HG03025 (cell line): Measurements from ENCODE around the gene OVCA2.
A peak's percentile ranks its signal among the peaks of the same experiment; 100 is the strongest.

Source experiments
- ATAC-seq: cut with Tn5 transposase; IDR thresholded peaks from one replicate; pipeline ENCODE4 v1.9.1; 2021; ENCODE audit warnings: mild to moderate bottlenecking, moderate library complexity; ENCODE audit not compliant: unreplicated experiment, low FRiP score

Gene OVCA2

DNA sequence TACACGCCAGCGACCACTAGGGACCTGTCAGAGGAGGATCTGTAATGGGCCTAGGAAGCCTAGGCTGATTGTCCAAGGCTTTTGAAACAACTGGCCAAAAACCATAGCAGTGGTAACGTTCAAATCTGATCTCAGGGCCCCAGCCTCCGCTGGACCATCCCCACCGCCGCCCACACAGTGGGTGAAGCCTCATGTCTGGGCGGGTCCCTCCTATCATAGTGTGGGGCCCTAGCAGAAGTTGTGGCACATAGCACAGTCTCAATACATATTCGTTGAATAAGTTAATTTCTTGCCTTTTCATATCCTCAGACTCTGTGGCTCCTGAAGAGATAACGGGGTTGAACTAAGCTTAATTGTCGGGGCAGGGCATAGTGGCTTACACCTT lies 11.1 kb upstream of the OVCA2 start:
- ATAC-seq: no peak

GRCh38 chr17:2033153-2033552 lies 8.7 kb upstream of the OVCA2 start:
- no peak for ATAC-seq

- no peak for ATAC-seq
Measured at GRCh38 chr17:2034157-2034556, 7.7 kb upstream of the OVCA2 start.

GRCh38 chr17:2034806-2035540 lies 6.8 kb upstream of the OVCA2 start:
- no peak for ATAC-seq

DNA sequence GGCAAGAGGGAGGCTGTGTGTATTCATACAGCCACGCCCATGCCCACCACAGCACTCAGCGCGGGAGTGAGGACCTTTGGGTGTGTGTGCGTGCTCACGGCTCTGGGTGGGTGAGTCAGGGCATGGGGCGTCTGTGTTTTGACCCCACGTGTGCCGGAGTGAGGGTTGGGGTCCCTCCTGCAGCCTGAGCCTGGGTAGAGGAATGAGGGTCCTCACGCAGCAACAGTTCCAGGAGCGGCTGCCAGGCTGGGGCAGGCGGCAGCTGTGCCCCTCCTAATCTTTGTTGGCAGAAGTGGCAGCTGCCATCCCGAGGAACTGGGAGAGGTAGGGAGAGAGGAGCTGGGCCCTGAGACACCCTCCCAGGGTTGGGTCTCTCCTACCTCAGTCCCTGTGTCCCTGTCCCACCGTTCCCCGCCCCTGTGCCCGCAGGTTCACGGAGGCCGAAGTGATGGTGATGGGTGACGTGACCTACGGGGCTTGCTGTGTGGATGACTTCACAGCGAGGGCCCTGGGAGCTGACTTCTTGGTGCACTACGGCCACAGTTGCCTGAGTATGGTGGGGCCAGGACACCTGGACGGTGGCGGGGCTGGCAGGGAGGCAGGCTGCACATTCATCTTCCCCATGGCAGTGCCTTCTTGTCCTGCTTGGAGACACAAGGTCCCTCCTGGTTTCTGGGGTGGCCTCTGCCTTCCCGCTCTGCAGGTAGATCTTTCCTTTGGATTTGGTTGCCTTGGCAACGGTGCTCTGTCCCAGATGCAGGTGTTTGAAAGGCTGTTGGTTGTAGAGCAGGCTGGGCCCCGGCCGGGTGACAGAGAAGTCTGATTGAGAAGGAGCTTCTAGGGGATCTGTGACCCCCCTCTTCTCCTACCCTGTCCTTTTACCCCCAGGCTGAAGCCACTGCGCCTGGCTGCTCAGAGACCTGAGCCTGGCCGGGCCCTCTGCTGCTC lies 6.0 kb upstream of the OVCA2 start:
- ATAC-seq: no peak

GRCh38 chr17:2037155-2037554 lies 4.7 kb upstream of the OVCA2 start:
- ATAC-seq: no peak

DNA sequence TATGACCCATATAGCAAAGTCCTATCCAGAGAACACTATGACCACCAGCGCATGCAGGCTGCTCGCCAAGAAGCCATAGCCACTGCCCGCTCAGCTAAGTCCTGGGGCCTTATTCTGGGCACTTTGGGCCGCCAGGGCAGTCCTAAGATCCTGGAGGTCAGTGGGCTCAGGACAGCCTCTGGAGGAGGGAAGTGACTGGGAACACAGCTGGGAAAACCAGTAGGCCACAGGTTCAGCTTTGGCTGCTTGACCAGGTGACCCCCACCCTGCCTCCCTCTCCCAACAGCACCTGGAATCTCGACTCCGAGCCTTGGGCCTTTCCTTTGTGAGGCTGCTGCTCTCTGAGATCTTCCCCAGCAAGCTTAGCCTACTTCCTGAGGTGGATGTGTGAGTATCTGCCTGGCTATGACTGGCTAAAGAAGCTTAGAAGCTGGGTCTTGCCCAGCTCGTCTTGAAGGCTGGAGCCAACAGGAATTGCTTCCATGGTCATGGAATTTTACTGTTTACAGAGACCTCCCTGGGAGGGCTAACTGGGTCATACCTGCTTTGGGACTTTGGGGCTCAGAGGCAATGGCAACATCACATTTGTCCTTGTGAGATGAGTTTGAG lies 1.5 kb upstream of the OVCA2 start:
- ATAC-seq: no peak

DNA sequence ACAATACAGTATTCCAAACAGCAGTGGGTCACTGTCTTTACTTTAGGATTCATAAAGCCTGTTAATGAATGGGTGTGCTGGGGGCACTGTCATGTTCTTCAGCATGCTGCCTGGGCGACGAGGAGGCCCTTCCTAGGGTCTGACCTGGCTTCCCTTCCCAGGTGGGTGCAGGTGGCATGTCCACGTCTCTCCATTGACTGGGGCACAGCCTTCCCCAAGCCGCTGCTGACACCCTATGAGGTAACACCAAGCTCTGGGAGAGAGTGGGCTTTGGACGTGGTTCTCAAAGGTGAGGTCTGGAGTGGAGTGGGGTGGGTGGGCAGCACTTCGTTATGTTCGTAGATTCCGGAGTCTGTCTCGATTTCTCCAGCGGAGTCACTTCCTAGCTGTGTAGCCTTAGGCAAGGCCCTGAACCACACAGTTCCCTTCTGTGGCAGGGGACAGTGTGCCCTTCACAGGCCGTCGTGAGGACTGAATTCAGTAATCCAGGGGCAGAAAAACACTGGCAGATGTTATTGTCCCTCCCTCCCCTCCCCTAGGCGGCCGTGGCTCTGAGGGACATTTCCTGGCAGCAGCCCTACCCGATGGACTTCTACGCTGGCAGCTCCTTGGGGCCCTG lies 771 bp upstream of the OVCA2 start:
- ATAC-seq: no peak

DNA sequence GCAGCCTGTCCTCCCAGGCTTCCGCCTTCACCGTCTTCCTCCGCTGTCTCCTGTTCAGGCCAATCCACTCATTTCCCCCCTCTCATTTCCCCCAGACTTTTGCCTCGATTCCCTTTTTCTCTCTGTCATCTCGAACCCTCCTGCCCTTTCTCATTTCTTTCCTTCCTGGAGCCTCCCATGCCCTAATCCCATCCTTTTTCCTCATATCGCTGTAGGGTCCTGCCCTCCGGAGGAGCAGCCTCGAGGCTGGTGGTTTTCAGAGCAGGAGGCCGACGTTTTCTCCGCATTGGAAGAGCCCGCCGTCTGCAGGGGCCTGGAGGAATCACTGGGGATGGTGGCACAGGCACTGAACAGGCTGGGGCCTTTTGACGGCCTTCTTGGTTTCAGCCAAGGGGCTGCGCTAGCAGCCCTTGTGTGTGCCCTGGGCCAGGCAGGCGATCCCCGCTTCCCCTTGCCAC lies 597 bp downstream of the OVCA2 start:
- ATAC-seq: no peak

- no peak for ATAC-seq
Measured at GRCh38 chr17:2042933-2043332, 1.1 kb downstream of the OVCA2 start.

DNA sequence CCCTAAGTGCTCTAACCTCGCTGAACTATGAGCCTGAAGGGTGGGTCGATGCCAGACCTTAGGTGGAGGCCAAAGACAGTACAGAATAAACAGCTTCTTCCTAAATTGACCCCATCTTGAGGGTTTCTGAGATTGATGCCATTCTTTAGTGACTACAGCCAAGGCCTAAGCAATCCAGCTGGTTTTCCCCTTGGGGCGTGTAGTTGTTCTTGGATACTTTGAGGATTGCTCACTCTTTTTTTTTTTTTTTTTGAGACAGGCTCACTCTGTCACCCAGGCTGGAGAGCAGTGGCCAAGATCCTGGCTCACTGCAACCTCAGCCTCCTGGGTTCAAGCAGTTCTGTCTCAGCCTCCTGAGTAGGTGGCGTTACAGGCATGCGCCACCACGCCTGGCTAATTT lies 2.0 kb downstream of the OVCA2 start:
- ATAC-seq: no peak

DNA sequence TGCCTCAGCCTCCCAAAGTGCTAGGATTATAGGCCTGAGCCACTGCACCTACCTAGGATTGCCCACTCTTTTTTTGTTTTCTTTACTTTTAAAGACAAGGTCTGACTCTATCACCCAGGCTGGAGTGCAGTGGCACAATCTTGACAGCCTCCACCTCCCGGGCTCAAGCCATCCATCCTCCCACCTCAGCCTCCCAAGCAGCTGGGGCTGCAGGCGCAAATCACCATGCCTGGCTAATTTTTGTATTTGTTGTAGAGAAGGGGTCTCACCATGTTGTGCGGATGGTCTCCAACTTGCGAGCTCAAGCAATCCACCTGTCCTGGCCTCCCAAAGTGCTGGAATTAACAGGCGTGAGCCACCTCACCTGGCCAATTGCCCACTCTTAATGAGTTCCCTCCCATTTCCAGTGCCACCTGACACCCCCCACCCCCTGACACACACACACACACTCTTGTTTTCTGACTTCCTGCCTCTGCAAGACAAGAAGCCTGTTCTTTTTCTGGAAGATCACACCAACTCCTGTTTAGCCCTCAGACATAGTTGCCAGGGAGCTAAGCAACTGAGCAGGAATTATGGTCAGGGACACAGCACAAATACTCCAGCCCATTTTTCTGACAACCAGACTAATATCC lies 2.6 kb downstream of the OVCA2 start:
- ATAC-seq: no peak

DNA sequence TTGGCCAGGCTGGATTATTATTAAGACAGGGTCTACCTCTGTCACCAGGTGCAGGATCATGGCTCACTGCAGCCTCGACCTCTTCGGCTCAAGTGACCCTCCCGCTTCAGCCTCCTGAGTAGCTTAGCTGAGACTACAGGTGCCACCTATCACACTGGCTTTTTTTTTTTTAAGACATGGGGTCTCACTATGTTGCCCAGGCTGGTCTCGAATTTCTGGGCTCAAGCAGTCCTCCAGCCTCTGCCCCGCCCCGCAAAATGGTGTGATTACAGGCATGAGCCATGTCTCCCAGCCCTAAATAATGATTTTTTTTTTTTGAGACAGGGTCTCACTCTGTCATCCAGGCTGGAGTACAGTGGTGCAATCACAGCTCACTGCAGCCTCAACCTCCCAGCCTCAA lies 5.8 kb downstream of the OVCA2 start:
- ATAC-seq: no peak

- ATAC-seq: no peak
Measured at GRCh38 chr17:2048805-2049204, 7.0 kb downstream of the OVCA2 start.

DNA sequence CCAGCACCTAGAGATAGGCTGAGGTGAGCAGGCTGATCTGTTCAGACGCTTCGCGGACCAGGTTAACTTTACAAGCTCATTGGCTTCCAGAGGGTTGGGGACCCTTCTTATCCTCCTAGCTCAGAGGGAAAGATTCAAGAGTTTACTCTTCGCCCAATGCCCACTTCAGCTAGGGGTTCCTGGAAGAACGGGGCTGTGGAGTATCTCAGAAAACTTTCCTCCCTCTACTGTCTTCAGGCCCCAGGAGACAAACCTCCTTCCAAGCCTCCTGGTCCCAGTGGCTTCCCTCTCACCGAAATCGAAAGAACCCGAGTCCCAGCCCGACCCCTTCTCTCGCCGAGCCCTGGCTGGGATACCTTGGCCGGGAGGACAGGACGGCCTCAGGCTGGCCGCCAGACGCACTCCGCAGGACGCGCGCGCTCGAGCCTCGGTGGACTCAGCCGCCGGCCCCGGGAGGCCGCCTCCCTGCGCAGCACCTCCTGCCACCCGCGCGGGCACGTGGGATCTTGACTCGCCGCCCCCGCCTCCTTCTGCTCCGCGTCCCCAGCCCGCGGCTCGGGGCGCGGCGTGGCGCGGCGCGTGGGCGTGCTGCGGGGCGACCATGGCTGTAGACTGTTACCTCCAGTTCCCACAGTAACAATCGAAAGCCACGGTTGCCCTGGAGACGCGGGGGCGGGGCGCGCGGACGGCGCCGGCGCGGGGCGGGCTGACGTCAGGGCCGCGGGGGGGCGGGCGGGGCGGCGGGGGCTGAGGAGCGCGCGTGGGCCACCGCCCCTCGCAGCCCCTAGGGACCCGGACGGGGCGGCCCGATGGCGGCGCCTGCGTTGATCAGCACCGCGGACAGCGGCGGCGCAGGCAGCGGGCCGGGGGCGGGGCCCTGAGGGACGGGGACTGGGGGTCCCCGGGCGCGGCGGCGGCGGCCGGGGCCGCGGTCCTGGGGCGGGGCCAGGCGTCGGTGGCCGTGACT lies 7.8 kb downstream of the OVCA2 start:
- peak; percentile 43 for ATAC-seq

GRCh38 chr17:2050300-2051060 lies 8.7 kb downstream of the OVCA2 start:
- no peak for ATAC-seq

DNA sequence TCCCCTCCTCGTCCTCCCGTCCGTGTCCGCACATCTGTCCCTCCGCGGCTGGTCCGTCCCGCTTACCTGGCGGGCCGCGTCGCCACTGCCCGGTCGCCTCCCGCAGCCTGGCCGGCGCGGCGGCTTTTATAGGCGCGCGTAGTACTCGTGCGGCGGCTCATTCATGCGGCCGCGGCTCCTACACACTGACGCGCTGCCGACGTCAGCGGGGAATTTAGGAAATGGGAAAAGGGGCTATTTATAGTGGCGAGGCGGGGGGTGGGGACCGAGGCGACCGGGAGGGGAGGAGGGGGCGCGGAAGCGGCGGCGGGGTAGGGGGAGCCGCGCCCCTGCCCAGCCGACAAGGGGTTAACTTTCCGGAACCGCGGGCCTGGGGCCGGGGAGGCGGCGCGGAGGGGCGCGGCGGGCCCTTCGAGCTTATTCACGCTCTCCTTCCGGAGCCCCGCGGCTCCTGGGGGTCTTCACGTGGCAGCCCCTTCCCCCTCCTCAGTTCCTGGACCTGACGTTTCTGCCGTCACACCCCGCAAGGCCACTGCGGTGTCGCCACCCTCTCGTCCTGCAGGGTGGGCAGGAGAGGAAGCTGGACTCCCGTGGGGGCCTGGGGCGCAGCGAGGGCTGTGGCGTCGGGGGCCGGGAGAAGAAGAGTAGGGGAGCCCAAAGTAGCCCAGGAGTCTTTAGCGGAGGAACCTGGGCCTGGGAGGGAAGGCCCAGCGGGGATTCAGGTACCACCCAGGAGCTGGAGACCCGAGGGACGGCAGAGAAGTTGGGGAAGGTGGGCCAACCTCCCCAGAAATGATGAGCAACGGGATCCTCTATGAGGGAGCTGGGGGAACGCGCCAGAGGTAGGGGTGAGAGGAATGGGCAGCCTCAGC lies 9.5 kb downstream of the OVCA2 start:
- ATAC-seq: no peak
